ENCODE data around the gene HLA-F.

The HLA-F gene

GRCh38 chr6:29729774-29730328 lies 6.6 kb downstream of the HLA-F start:
- no peak for DNase-seq (ENCODE audit: low read depth)
- no peak overlapping the region for H3K4me3 ChIP-seq (ENCODE audit: low read depth, low read length)
- no peak for TF ChIP-seq CTCF (conservative IDR thresholded peaks at IDR 0.05; ENCODE audit: low read depth, low read length)

GRCh38 chr6:29730575-29731126 lies 7.4 kb downstream of the HLA-F start:
- no peak for DNase-seq (ENCODE audit: low read depth)
- no peak overlapping the region for H3K4me3 ChIP-seq (ENCODE audit: low read depth, low read length)
- no peak for TF ChIP-seq CTCF (conservative IDR thresholded peaks at IDR 0.05; ENCODE audit: low read depth, low read length)

- H3K4me3 ChIP-seq (ENCODE audit: low read depth, low read length) = no peak overlapping the region
- DNase-seq (ENCODE audit: low read depth) = no peak
- TF ChIP-seq CTCF (conservative IDR thresholded peaks at IDR 0.05; ENCODE audit: low read depth, low read length) = no peak
Observed at GRCh38 chr6:29731281-29731680, 8.0 kb downstream of the HLA-F start.

GRCh38 chr6:29733057-29733456 lies 9.8 kb downstream of the HLA-F start:
- TF ChIP-seq CTCF (conservative IDR thresholded peaks at IDR 0.05; ENCODE audit: low read depth, low read length) = no peak
- no peak for DNase-seq (ENCODE audit: low read depth)
- H3K4me3 ChIP-seq (ENCODE audit: low read depth, low read length) = no peak overlapping the region

- DNase-seq (ENCODE audit: low read depth) = no peak
- no peak overlapping the region for H3K4me3 ChIP-seq (ENCODE audit: low read depth, low read length)
- no peak for TF ChIP-seq CTCF (conservative IDR thresholded peaks at IDR 0.05; ENCODE audit: low read depth, low read length)
Observed at GRCh38 chr6:29734046-29735018, 11.1 kb downstream of the HLA-F start.

- TF ChIP-seq CTCF (conservative IDR thresholded peaks at IDR 0.05; ENCODE audit: low read depth, low read length) = no peak
- DNase-seq (ENCODE audit: low read depth) = no peak
- H3K4me3 ChIP-seq (ENCODE audit: low read depth, low read length) = no peak overlapping the region
Observed at GRCh38 chr6:29736563-29736962, 13.3 kb downstream of the HLA-F start.
